CMK (cell line): ENCODE measurements around the gene ESYT2.
"Not testable (repeated sequence)": the region's sequence is repeated elsewhere in the genome, so short reads cannot be mapped to it uniquely, and the experiment has no call there.

ENCODE experiments used
- DNase-seq: peaks from one replicate; pipeline ENCODE4 v3.0.0-alpha.2; 2010; ENCODE audit warnings: low read depth

Gene ESYT2

DNA sequence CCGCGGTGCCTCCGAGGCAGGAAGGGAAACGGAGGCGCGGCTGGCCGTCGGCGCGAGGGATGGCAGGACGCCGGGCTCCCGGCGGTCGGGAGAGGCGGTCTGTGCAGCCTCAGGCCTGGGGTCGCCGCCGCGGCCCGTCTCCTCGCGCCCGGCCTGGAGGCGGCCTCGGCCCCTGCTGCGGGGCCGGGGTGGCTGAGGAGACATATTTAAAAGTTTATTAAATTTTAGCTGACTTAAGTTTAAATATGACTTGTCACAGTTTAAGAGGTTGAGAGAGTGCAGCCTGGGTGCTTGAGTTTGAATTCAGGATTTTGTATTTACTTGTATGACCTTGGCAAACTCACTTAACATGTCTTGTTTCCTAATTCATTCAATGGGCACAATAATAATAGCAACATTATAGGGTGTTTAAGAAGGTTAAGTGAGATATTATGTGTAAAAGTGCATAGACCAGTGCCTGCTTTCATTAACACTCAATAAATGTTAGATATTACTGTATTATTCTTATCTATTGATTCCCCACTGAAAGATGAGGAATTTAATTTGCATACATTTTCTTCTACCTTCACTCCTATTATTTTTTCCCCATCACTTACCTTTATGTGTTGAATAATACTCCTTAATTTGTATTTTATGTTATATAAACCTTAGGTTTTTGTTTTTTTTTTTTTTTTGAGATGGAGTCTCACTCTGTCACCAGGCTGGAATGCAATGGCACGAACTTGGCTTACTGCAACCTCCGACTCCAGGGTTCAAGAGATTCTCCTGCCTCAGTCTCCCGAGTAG is 27.8 kb upstream of the ESYT2 start:
- no peak for DNase-seq

DNA sequence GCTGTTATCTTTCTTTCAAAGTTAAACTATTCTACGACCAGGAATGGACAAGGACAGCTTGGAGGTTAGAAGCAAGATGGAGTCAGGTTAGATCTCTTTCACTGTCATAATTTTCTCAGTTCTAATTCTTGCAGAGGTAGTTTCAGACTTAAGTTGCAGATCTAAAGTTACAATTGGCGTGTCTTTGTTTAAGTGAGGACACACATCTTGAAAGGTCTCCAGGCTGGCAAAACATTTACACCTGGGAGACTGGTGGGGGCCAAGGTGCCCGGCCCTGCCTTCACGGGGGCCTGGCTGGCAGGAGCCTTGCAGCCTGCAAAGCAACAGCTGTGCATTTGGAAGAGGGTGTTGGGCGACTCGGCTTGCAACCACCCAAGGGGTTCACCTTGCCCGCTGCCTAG is 25.4 kb upstream of the ESYT2 start:
- DNase-seq, result no peak

GRCh38 chr7:158850545-158851102 is 21.3 kb upstream of the ESYT2 start:
- no peak for DNase-seq

- DNase-seq, result no peak
Observed at GRCh38 chr7:158849768-158850544, 20.6 kb upstream of the ESYT2 start.

- DNase-seq, result no peak
Observed at GRCh38 chr7:158849442-158849767, 20.1 kb upstream of the ESYT2 start.

GRCh38 chr7:158847451-158847866 is 18.1 kb upstream of the ESYT2 start:
- DNase-seq, result no peak

DNA sequence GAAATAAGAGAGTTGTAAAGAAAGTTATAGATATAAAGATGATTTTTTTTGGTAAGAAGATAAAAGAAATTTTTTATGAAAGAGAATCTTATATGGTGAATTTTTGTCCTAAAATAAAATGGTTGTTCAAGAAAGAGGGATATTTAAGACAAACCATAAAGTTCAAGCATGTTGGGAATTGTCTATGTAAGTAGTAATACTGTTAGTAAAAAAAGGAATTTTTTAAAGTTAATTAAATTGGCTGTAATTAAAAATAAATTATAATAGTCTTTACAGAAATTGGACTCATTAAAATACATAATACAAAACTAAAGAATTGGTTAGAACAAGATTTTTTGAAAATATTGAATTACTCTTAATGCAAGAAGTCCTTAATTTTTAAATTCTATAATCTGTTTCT is 17.0 kb upstream of the ESYT2 start:
- no peak for DNase-seq

GRCh38 chr7:158843771-158844170 is 14.5 kb upstream of the ESYT2 start:
- DNase-seq, result no peak

DNA sequence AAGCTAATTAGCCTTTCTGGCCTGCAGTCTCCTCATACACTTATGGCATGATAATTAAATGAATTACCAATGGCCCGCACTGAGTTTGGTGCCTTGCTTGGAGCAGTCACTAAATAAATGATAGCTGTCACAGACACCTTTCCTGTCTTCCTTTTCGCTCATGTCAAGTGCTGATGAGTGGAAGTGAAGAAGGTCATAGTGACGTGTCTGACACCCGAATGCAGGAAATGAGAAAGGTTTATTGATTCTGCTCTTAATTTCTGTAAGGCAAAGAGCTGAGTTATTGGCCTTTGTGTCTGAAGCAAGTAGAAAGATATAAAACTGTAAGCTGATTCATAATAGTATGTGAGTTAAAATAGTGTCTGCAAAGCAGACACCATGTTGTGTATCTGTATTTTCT is 13.2 kb upstream of the ESYT2 start:
- DNase-seq, result no peak

DNA sequence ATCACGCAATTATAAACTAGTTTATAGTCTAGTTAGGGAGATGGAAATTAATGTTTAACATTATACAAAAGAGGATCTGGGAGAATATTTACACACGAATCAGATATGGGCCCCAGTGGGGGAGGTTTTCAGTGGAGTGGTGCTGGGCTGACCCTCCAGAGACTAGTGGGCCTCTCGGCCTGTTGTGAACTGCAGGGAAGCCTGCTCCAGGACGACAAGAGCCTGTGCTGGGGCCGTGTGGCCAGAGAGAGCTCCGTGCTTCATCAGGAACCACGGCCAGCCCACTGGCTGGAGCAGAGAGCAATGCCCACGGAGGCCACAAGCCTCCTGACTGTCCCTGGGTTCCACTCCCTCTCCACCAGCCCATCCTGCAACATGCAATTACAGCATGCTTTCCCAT is 11.3 kb upstream of the ESYT2 start:
- no peak for DNase-seq

DNA sequence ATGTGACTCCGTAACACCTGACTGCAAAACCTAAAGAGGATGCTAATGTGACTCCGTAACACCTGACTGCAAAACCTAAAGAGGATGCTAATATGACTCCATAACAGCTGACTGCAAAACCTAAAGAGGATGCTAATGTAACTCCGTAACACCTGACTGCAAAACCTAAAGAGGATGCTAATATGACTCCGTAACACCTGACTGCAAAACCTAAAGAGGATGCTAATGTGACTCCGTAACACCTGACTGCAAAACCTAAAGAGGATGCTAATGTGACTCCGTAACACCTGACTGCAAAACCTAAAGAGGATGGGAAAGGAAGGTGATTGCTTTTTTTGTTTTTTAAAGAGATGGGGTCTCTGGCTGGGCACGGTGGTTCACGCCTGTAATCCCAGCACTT is 9.9 kb upstream of the ESYT2 start:
- DNase-seq, result not testable (repeated sequence)

GRCh38 chr7:158837790-158838637 is 8.7 kb upstream of the ESYT2 start:
- no peak for DNase-seq

DNA sequence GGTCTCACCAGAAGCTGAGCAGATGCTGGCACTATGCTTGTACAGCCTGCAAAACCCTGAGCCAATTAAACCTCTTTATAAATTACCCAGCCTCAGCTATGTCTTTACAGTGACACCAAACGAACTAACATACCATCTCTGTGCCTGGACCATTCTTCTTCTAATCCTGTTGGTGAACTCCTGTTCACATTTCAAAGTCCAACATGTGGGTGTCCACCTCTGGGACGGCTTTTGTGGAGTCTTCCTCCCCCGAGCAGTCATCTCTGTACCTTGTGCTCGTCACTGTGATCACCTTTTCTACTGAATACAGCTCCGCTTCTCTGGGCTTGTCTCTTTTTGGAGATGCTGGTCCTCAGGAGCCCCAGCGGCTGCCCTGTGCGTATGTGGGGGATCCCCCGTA is 7.4 kb upstream of the ESYT2 start:
- no peak for DNase-seq

GRCh38 chr7:158834878-158835784 is 5.8 kb upstream of the ESYT2 start:
- DNase-seq, result peak; percentile 77

- DNase-seq, result no peak
Observed at GRCh38 chr7:158832994-158833393, 3.7 kb upstream of the ESYT2 start.

- DNase-seq, result no peak
Observed at GRCh38 chr7:158831738-158832091, 2.4 kb upstream of the ESYT2 start.

- no peak for DNase-seq
Observed at GRCh38 chr7:158830211-158830723, 958 bp upstream of the ESYT2 start.

DNA sequence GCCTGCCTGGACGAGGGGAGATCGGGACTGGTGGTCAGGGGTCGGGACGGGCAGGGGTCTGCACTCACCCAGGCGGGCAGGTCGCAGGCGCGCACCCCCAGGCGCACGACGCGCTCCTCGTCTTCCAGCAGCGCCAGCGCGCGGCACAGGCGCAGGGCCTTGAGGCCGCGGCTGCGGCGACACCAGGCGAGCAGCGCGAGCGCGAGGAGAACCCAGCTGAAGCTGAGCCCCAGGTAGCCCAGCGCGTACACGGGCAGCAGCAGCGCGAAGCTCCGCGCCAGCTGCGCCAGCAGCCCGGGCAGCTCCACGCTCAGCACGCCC is 328 bp downstream of the ESYT2 start:
- DNase-seq, result no peak

GRCh38 chr7:158828133-158829020 is 932 bp downstream of the ESYT2 start:
- DNase-seq, result no peak

DNA sequence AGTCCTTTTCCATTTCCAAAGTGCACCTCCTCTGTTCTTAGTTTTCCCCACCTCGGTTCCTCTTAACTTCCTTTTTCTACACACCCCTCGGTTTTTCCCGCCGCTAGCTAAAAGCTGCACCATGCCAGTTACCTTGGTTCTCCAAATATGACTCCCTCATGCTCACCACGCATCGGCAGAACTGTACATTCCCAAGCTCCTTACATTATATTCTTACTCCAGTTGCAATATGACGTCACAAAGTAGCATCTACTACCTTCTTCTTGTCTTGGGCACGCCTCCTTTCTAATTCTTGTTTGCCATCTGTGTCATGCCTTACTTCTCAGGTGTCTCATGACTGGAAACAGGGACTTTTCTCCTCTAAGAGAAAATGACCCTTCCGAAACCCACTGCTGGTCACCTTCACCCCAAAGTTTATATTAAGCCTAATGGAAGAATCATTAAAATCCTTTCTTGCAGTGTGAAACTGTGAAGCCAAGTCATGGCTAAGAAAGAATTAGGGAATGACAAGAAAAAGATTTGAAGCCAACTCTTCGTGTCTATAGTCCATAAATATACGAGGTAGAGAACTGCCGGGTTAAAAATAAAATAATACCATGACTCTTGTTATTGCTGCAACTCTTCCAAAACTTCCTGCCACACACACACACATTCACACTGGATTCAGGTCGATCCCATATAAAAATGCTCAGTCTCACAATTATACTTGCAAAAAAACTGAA is 1.7 kb downstream of the ESYT2 start:
- no peak for DNase-seq
